Memory B cell (primary cell): ENCODE results near the gene SPAAR.
A peak's percentile ranks its signal among the peaks of the same experiment; 100 is the strongest.
"Not testable (repeated sequence)": the region's sequence is repeated elsewhere in the genome, so short reads cannot be mapped to it uniquely, and the experiment has no call there.

Source experiments
- ATAC-seq: fragments of 150-1000 bp; cut with Tn5 transposase; 2 replicates; pipeline ENCODE4 v1.10.0; 2021; ENCODE audit warnings: low read depth, mild to moderate bottlenecking, moderate library complexity
- DNase-seq, 2 donors: peaks; one replicate each; pipeline ENCODE4 v3.0.0; 2022; ENCODE audit warnings: low spot score in 2 of 2
- H3K27ac Mint-ChIP-seq: one replicate; pipeline ENCODE4 v1.8.0; 2022; ENCODE audit warnings: mild to moderate bottlenecking, moderate library complexity, mixed read lengths
- H3K27me3 Mint-ChIP-seq: one replicate; pipeline ENCODE4 v1.8.0; 2022; ENCODE audit warnings: mixed read lengths
- H3K36me3 Mint-ChIP-seq: one replicate; pipeline ENCODE4 v1.8.0; 2022; ENCODE audit warnings: mild to moderate bottlenecking, mixed read lengths
- H3K4me1 Mint-ChIP-seq: one replicate; pipeline ENCODE4 v1.8.0; 2022; ENCODE audit warnings: mixed read lengths
- H3K4me3 Mint-ChIP-seq: one replicate; pipeline ENCODE4 v1.8.0; 2022; ENCODE audit warnings: mild to moderate bottlenecking, moderate library complexity, mixed read lengths
- H3K9me3 Mint-ChIP-seq: one replicate; pipeline ENCODE4 v1.8.0; 2022; ENCODE audit warnings: mixed read lengths

Gene SPAAR

GRCh38 chr9:35884908-35885307, 24.4 kb upstream of the SPAAR start:
- not testable (repeated sequence) for H3K9me3 Mint-ChIP-seq, H3K4me1 Mint-ChIP-seq, DNase-seq, H3K27ac Mint-ChIP-seq, H3K4me3 Mint-ChIP-seq, H3K36me3 Mint-ChIP-seq, ATAC-seq, H3K27me3 Mint-ChIP-seq

GRCh38 chr9:35891646-35892045, 17.6 kb upstream of the SPAAR start:
- Mint-ChIP-seq H3K27me3 (peaks cover 14% of the 10 kb centered on the region), H3K4me1 (no peaks in the 10 kb centered on the region), H3K36me3 (no peaks in the 10 kb centered on the region), H3K27ac (no peak overlapping the region), H3K9me3 (no peaks in the 10 kb centered on the region), H3K4me3 (no peak overlapping the region)
- no peak for DNase-seq
- no peak for ATAC-seq

GRCh38 chr9:35892051-35892450, 17.2 kb upstream of the SPAAR start:
- DNase-seq (no peak), ATAC-seq (no peak)
- Mint-ChIP-seq H3K4me1 (no peaks in the 10 kb centered on the region), H3K27ac (no peak overlapping the region), H3K27me3 (peaks cover 14% of the 10 kb centered on the region), H3K9me3 (no peaks in the 10 kb centered on the region), H3K36me3 (no peaks in the 10 kb centered on the region), H3K4me3 (no peak overlapping the region)

GRCh38 chr9:35896570-35896969, 12.7 kb upstream of the SPAAR start:
- H3K36me3 Mint-ChIP-seq: no peaks in the 10 kb centered on the region
- ATAC-seq (no peak), DNase-seq (no peak)
- H3K4me3 Mint-ChIP-seq: no peak overlapping the region
- H3K27ac Mint-ChIP-seq: no peak overlapping the region
- H3K9me3 Mint-ChIP-seq: no peaks in the 10 kb centered on the region
- peaks cover 15% of the 10 kb centered on the region for H3K27me3 Mint-ChIP-seq
- no peaks in the 10 kb centered on the region for H3K4me1 Mint-ChIP-seq

- not testable (repeated sequence) for ATAC-seq, H3K36me3 Mint-ChIP-seq
Observed at GRCh38 chr9:35897376-35898099, 11.8 kb upstream of the SPAAR start.

GRCh38 chr9:35898337-35898736, 11.0 kb upstream of the SPAAR start:
- DNase-seq (no peak), ATAC-seq (no peak)
- H3K4me3 Mint-ChIP-seq: no peak overlapping the region
- no peak overlapping the region for H3K27ac Mint-ChIP-seq
- H3K27me3 Mint-ChIP-seq: peaks cover 12% of the 10 kb centered on the region
- no peaks in the 10 kb centered on the region for H3K36me3 Mint-ChIP-seq
- no peaks in the 10 kb centered on the region for H3K9me3 Mint-ChIP-seq
- no peaks in the 10 kb centered on the region for H3K4me1 Mint-ChIP-seq

More at GRCh38 chr9:35897376-35898099, 11.8 kb upstream of the SPAAR start:
- not testable (repeated sequence) for H3K9me3 Mint-ChIP-seq, H3K4me3 Mint-ChIP-seq, H3K27ac Mint-ChIP-seq, DNase-seq, H3K4me1 Mint-ChIP-seq
- H3K27me3 Mint-ChIP-seq: peaks cover 12% of the 10 kb centered on the region

- no peak for DNase-seq
- Mint-ChIP-seq H3K4me3 (no peak overlapping the region), H3K4me1 (no peaks in the 10 kb centered on the region), H3K27ac (no peak overlapping the region), H3K9me3 (no peaks in the 10 kb centered on the region), H3K36me3 (no peaks in the 10 kb centered on the region), H3K27me3 (peaks cover 11% of the 10 kb centered on the region)
- ATAC-seq: no peak
Observed at GRCh38 chr9:35899021-35899420, 10.3 kb upstream of the SPAAR start.

- H3K4me1 Mint-ChIP-seq: no peaks in the 10 kb centered on the region
- peak in 1 of 2 donors; percentile 31 for DNase-seq
- no peaks in the 10 kb centered on the region for H3K36me3 Mint-ChIP-seq
- H3K27ac Mint-ChIP-seq: no peak overlapping the region
- H3K27me3 Mint-ChIP-seq: peaks cover 11% of the 10 kb centered on the region
- peak; percentile 76 for ATAC-seq
- H3K9me3 Mint-ChIP-seq: no peaks in the 10 kb centered on the region
- no peak overlapping the region for H3K4me3 Mint-ChIP-seq
Observed at GRCh38 chr9:35903049-35903448, 6.2 kb upstream of the SPAAR start.

- H3K4me3 Mint-ChIP-seq: no peak overlapping the region
- H3K27ac Mint-ChIP-seq: no peak overlapping the region
Observed at GRCh38 chr9:35904338-35904737, 5.0 kb upstream of the SPAAR start.

GRCh38 chr9:35905051-35905781, 4.1 kb upstream of the SPAAR start:
- Mint-ChIP-seq H3K27me3 (peaks cover 19% of the 10 kb centered on the region), H3K36me3 (no peaks in the 10 kb centered on the region), H3K4me3 (no peak overlapping the region), H3K4me1 (no peaks in the 10 kb centered on the region), H3K27ac (no peak overlapping the region), H3K9me3 (no peaks in the 10 kb centered on the region)
- DNase-seq: no peak
- ATAC-seq: no peak

More at GRCh38 chr9:35904338-35904737, 5.0 kb upstream of the SPAAR start:
- no peaks in the 10 kb centered on the region for H3K36me3 Mint-ChIP-seq
- H3K4me1 Mint-ChIP-seq: no peaks in the 10 kb centered on the region
- peaks cover 16% of the 10 kb centered on the region for H3K27me3 Mint-ChIP-seq
- H3K9me3 Mint-ChIP-seq: no peaks in the 10 kb centered on the region
- DNase-seq (no peak), ATAC-seq (no peak)

GRCh38 chr9:35905912-35906679, 3.2 kb upstream of the SPAAR start, which contains the start of gene HRCT1:
HRCT1 (plus strand) TSS chr9:35906202; CDS start chr9:35906288, 86 bp downstream.
- H3K4me3 Mint-ChIP-seq: no peak within 1 kb of the TSS
- H3K9me3 Mint-ChIP-seq: no peaks in the 10 kb centered on the region
- peaks cover 2% of the 10 kb centered on the region for H3K4me1 Mint-ChIP-seq
- H3K36me3 Mint-ChIP-seq: no peaks in the 10 kb centered on the region
- DNase-seq: no peak
- H3K27me3 Mint-ChIP-seq: peaks cover 19% of the 10 kb centered on the region
- ATAC-seq: no peak
- no peak within 1 kb of the TSS for H3K27ac Mint-ChIP-seq

- DNase-seq (no peak), ATAC-seq (no peak)
- Mint-ChIP-seq H3K4me3 (no peak overlapping the region), H3K4me1 (peaks cover 2% of the 10 kb centered on the region), H3K9me3 (no peaks in the 10 kb centered on the region), H3K27ac (no peak overlapping the region), H3K36me3 (no peaks in the 10 kb centered on the region), H3K27me3 (peaks cover 18% of the 10 kb centered on the region)
Observed at GRCh38 chr9:35906923-35907699, 2.2 kb upstream of the SPAAR start.

- peaks cover 18% of the 10 kb centered on the region for H3K27me3 Mint-ChIP-seq
- H3K36me3 Mint-ChIP-seq: no peaks in the 10 kb centered on the region
- H3K4me3 Mint-ChIP-seq: no peak overlapping the region
- H3K9me3 Mint-ChIP-seq: no peaks in the 10 kb centered on the region
- DNase-seq: no peak
- H3K4me1 Mint-ChIP-seq: peaks cover 2% of the 10 kb centered on the region
- H3K27ac Mint-ChIP-seq: no peak overlapping the region
- ATAC-seq: peak; percentile 32
Observed at GRCh38 chr9:35907711-35908503, 1.4 kb upstream of the SPAAR start.
